Spleen (tissue), 7 donors: ENCODE measurements around the gene AQP1.

ENCODE experiments used
- POLR2AphosphoS5 ChIP-seq, 3 donors: sonication (generic); formaldehyde crosslinking; IDR thresholded peaks; one replicate each; pipeline ENCODE4 v1.5.1; 2017; ENCODE audit warnings: antibody characterized with exemption in 3 of 3
- TF ChIP-seq, protein P1 (sequence below), 11 experiments: fragments of 200-600 bp in 7 of 11; fragments of 450-650 bp in 4 of 11; sonication (generic) in 4 of 11; IDR thresholded peaks in 8 of 11; conservative IDR thresholded peaks in 3 of 11; 1 replicate in 7 of 11; 2 replicates in 4 of 11; pipeline versions ENCODE4 v1.4.0 to v1.8.0; 2016 to 2021; ENCODE audit warnings: antibody characterized with exemption in 11 of 11, inconsistent platforms in 4 of 11, mild to moderate bottlenecking in 1 of 11
- donor health status: DM: no; HTN: no; CAD: no; lungs with moderate emphysema.
- donor health status: DM: no; HTN: no; CAD: no.
- donor health status: DM: no; HTN: no; CAD: no.

DNA sequence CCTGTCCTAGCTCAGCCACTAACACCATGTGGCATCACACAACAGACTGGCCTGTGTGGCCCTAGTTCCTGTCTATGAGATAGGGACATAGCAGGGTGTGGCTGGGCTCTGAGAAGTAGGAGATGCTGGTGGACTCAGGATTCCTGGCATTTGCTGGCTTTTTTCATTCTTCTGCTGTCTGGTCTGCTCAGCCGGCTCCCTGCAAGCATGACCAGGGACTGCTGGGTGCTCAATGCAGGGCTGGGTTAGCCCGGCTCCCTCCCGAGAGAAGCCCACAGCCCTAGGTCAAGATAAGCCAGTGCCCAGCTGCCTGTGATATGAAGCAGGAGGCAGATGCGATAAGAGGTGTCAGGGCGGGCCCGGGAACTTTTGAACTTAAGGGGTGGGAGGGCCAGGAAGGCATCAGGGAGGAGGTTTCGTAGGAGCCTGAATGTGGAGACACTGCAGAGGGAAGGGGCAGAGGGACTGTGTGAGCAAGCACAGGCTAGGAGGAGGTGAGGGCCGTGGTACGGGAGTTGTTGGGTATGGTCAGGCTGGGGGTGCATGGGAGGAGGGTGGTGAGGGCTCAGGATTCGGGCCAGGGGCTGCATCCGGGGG is 3.5 kb downstream of the AQP1 start:
- TF ChIP-seq, protein P1, sequence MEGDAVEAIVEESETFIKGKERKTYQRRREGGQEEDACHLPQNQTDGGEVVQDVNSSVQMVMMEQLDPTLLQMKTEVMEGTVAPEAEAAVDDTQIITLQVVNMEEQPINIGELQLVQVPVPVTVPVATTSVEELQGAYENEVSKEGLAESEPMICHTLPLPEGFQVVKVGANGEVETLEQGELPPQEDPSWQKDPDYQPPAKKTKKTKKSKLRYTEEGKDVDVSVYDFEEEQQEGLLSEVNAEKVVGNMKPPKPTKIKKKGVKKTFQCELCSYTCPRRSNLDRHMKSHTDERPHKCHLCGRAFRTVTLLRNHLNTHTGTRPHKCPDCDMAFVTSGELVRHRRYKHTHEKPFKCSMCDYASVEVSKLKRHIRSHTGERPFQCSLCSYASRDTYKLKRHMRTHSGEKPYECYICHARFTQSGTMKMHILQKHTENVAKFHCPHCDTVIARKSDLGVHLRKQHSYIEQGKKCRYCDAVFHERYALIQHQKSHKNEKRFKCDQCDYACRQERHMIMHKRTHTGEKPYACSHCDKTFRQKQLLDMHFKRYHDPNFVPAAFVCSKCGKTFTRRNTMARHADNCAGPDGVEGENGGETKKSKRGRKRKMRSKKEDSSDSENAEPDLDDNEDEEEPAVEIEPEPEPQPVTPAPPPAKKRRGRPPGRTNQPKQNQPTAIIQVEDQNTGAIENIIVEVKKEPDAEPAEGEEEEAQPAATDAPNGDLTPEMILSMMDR (IDR thresholded peaks at IDR 0.05 in 8 of 11, conservative IDR thresholded peaks at IDR 0.05 in 3 of 11) = no peak
- no peak for TF ChIP-seq POLR2AphosphoS5 (IDR thresholded peaks at IDR 0.05)
